Keratinocyte (primary cell): ENCODE data around the gene BMPER.

ENCODE experiments used
- EZH2 ChIP-seq: IDR thresholded peaks from one replicate; pipeline ENCODE4 v1.6.1; 2012; ENCODE audit warnings: inconsistent platforms, mild to moderate bottlenecking, low read length, moderate library complexity
- TF ChIP-seq, protein P1 (sequence below), 3 experiments: IDR thresholded peaks in 1 of 3; conservative IDR thresholded peaks in 1 of 3; optimal IDR thresholded peaks in 1 of 3; 2 replicates in 2 of 3; 3 replicates in 1 of 3; pipeline versions ENCODE3 to v1.5.1; 2011; ENCODE audit warnings: low read length in 3 of 3, mild to moderate bottlenecking in 3 of 3, moderate library complexity in 2 of 3, control low read depth in 1 of 3, inconsistent platforms in 1 of 3; ENCODE audit not compliant: insufficient read depth in 2 of 3; ENCODE audit errors: extremely low read depth in 1 of 3

DNA sequence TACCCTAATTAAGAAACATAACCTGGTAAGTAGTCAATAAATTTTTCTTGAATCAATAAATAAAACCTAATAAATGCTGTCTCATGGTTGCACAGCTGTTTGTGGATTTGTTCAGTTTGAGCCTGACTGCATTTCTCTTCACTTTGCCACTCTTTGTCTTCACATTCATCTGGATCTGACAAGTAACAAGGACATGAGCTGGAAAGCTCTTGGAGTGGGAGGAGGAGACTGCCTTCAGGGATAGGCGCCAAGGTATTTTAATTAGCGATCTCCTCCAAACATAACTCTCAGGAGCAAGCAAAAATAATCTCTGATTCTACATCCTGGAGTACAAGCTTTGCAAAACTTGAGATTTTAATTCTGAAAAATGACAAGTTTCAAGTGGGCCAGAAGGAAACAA is 251.0 kb downstream of the BMPER start:
- TF ChIP-seq, protein P1, sequence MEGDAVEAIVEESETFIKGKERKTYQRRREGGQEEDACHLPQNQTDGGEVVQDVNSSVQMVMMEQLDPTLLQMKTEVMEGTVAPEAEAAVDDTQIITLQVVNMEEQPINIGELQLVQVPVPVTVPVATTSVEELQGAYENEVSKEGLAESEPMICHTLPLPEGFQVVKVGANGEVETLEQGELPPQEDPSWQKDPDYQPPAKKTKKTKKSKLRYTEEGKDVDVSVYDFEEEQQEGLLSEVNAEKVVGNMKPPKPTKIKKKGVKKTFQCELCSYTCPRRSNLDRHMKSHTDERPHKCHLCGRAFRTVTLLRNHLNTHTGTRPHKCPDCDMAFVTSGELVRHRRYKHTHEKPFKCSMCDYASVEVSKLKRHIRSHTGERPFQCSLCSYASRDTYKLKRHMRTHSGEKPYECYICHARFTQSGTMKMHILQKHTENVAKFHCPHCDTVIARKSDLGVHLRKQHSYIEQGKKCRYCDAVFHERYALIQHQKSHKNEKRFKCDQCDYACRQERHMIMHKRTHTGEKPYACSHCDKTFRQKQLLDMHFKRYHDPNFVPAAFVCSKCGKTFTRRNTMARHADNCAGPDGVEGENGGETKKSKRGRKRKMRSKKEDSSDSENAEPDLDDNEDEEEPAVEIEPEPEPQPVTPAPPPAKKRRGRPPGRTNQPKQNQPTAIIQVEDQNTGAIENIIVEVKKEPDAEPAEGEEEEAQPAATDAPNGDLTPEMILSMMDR (optimal IDR thresholded peaks at IDR 0.05 in 1 of 3, IDR thresholded peaks at IDR 0.05 in 1 of 3, conservative IDR thresholded peaks at IDR 0.05 in 1 of 3; ENCODE audit: extremely low read depth in 1 of 3, insufficient read depth in 2 of 3, low read length in 3 of 3), result no peak
- TF ChIP-seq EZH2, result no peak
